Endothelial cell of umbilical vein (primary cell): ENCODE measurements around the gene TBRG1.

Experiments
- CTCF ChIP-seq, 2 donors: IDR thresholded peaks; 1 replicate in 1 of 2; 2 replicates in 1 of 2; pipeline ENCODE4 v1.5.1; 2011; ENCODE audit warnings: low read length in 2 of 2, mild to moderate bottlenecking in 2 of 2, moderate library complexity in 2 of 2, control low read depth in 1 of 2, inconsistent platforms in 1 of 2, low read depth in 1 of 2; ENCODE audit not compliant: insufficient read depth in 1 of 2; ENCODE audit errors: extremely low read depth in 1 of 2
- FOS ChIP-seq: IDR thresholded peaks from 2 replicates; pipeline ENCODE4 v1.6.1; 2011; ENCODE audit warnings: mild to moderate bottlenecking, low read length, moderate library complexity, borderline replicate concordance; ENCODE audit not compliant: insufficient read depth
- POLR2A ChIP-seq: IDR thresholded peaks from 2 replicates; pipeline ENCODE4 v1.6.1; 2012; ENCODE audit warnings: low read depth, mild to moderate bottlenecking, control low read depth, low read length
- POLR2AphosphoS5 ChIP-seq: IDR thresholded peaks from 2 replicates; pipeline ENCODE4 v1.6.1; 2012; ENCODE audit warnings: low read depth, mild to moderate bottlenecking, control low read depth, low read length, moderate library complexity; ENCODE audit not compliant: insufficient read depth

- TF ChIP-seq CTCF (IDR thresholded peaks at IDR 0.05; ENCODE audit: extremely low read depth in 1 of 2, insufficient read depth in 1 of 2, low read depth in 1 of 2, low read length in 2 of 2) (peak; percentile 61 to 66), FOS (no peak), POLR2AphosphoS5 (no peak), POLR2A (no peak)
Observed at GRCh38 chr11:124669193-124669592, 46.5 kb downstream of the TBRG1 start.
